ENCODE measurements around the gene CCDC88A. TPM values are rescaled to one million over a fixed set of nuclear protein-coding genes. Genes with fewer than 3 reads are reported as not detected.

The CCDC88A gene
- total RNA-seq, 1 experiment from 2014 or later = 60.8 TPM

- intact Hi-C loops (cut with micrococcal nuclease) = no loop called here
- DNase-seq (ENCODE audit: unreplicated experiment) = no peak
- Mint-ChIP-seq H3K27ac (ENCODE audit: low read depth, unreplicated experiment) (no peak overlapping the region), H3K27me3 (ENCODE audit: insufficient read depth, unreplicated experiment) (no peaks in the 10 kb centered on the region), H3K4me1 (ENCODE audit: insufficient read depth, unreplicated experiment) (no peaks in the 10 kb centered on the region), H3K9me3 (ENCODE audit: unreplicated experiment) (no peaks in the 10 kb centered on the region), H3K4me3 (ENCODE audit: unreplicated experiment) (no peak overlapping the region), H3K36me3 (ENCODE audit: insufficient read depth, unreplicated experiment) (peaks cover 36% of the 10 kb centered on the region)
- BruUV-seq (replicated peaks) = no TSS peak
- ChIA-PET POLR2A (interaction anchor here (0.6 to 1.8 kb wide), 2 partner anchors 10 to 316 kb away, joined by 3 to 5 read pairs; partner anchors contain the start of gene PPP4R3B), CTCF (interaction anchor here (0.7 kb wide), 1 partner anchor 12 kb away, joined by 3 read pairs; no protein-coding TSS in a partner anchor)
- no peak for TF ChIP-seq CTCF (IDR thresholded peaks at IDR 0.05; ENCODE audit: unreplicated experiment)
Measured at GRCh38 chr2:55302241-55302640, 117.4 kb downstream of the CCDC88A start.

GRCh38 chr2:55301277-55301676 is 118.4 kb downstream of the CCDC88A start:
- intact Hi-C loops (cut with micrococcal nuclease) = no loop called here
- H3K4me1 Mint-ChIP-seq (ENCODE audit: insufficient read depth, unreplicated experiment) = no peaks in the 10 kb centered on the region
- ChIA-PET CTCF (no interaction called here), POLR2A (interaction anchor here (1.8 kb wide), 1 partner anchor 11 kb away, joined by 5 read pairs; no protein-coding TSS in a partner anchor)
- no peaks in the 10 kb centered on the region for H3K27me3 Mint-ChIP-seq (ENCODE audit: insufficient read depth, unreplicated experiment)
- H3K9me3 Mint-ChIP-seq (ENCODE audit: unreplicated experiment) = no peaks in the 10 kb centered on the region
- H3K27ac Mint-ChIP-seq (ENCODE audit: low read depth, unreplicated experiment) = no peak overlapping the region
- peaks cover 34% of the 10 kb centered on the region for H3K36me3 Mint-ChIP-seq (ENCODE audit: insufficient read depth, unreplicated experiment)
- no peak for TF ChIP-seq CTCF (IDR thresholded peaks at IDR 0.05; ENCODE audit: unreplicated experiment)
- BruUV-seq (replicated peaks) = no TSS peak
- no peak for DNase-seq (ENCODE audit: unreplicated experiment)
- H3K4me3 Mint-ChIP-seq (ENCODE audit: unreplicated experiment) = no peak overlapping the region

GRCh38 chr2:55296393-55296792 is 123.3 kb downstream of the CCDC88A start:
- ChIA-PET CTCF (no interaction called here), POLR2A (no interaction called here)
- H3K27me3 Mint-ChIP-seq (ENCODE audit: insufficient read depth, unreplicated experiment) = no peaks in the 10 kb centered on the region
- intact Hi-C loops (cut with micrococcal nuclease) = no loop called here
- DNase-seq (ENCODE audit: unreplicated experiment) = no peak
- H3K36me3 Mint-ChIP-seq (ENCODE audit: insufficient read depth, unreplicated experiment) = peaks cover 33% of the 10 kb centered on the region
- H3K27ac Mint-ChIP-seq (ENCODE audit: low read depth, unreplicated experiment) = no peak overlapping the region
- no TSS peak for BruUV-seq (replicated peaks)
- no peak for TF ChIP-seq CTCF (IDR thresholded peaks at IDR 0.05; ENCODE audit: unreplicated experiment)
- H3K4me1 Mint-ChIP-seq (ENCODE audit: insufficient read depth, unreplicated experiment) = no peaks in the 10 kb centered on the region
- no peaks in the 10 kb centered on the region for H3K9me3 Mint-ChIP-seq (ENCODE audit: unreplicated experiment)
- H3K4me3 Mint-ChIP-seq (ENCODE audit: unreplicated experiment) = no peak overlapping the region

GRCh38 chr2:55283083-55283482 is 136.6 kb downstream of the CCDC88A start:
- H3K4me1 Mint-ChIP-seq (ENCODE audit: insufficient read depth, unreplicated experiment) = no peaks in the 10 kb centered on the region
- H3K9me3 Mint-ChIP-seq (ENCODE audit: unreplicated experiment) = no peaks in the 10 kb centered on the region
- intact Hi-C loops (cut with micrococcal nuclease) = no loop called here
- H3K36me3 Mint-ChIP-seq (ENCODE audit: insufficient read depth, unreplicated experiment) = peaks cover 8% of the 10 kb centered on the region
- no peak for TF ChIP-seq CTCF (IDR thresholded peaks at IDR 0.05; ENCODE audit: unreplicated experiment)
- DNase-seq (ENCODE audit: unreplicated experiment) = no peak
- BruUV-seq (replicated peaks) = no TSS peak
- no peak overlapping the region for H3K27ac Mint-ChIP-seq (ENCODE audit: low read depth, unreplicated experiment)
- no peak overlapping the region for H3K4me3 Mint-ChIP-seq (ENCODE audit: unreplicated experiment)
- CTCF ChIA-PET = no interaction called here
- POLR2A ChIA-PET = interaction anchor here (1.9 kb wide), 1 partner anchor 11 kb away, joined by 9 read pairs; no protein-coding TSS in a partner anchor
- H3K27me3 Mint-ChIP-seq (ENCODE audit: insufficient read depth, unreplicated experiment) = no peaks in the 10 kb centered on the region

Data from MCF 10A (cell line).